Mesendoderm (in vitro differentiated cells): ENCODE data around the gene TBCD.

Source experiments
- DNase-seq: peaks from one replicate; pipeline ENCODE4 v3.0.0; 2013
- H2AK5ac ChIP-seq: 2 replicates; pipeline ENCODE4 v1.6.1; 2013; ENCODE audit warnings: low read length, inconsistent platforms
- H2BK120ac ChIP-seq: 2 replicates; pipeline ENCODE4 v1.6.1; 2013; ENCODE audit warnings: low read depth, mild to moderate bottlenecking, low read length, moderate library complexity, mixed read lengths
- H2BK15ac ChIP-seq: replicated peaks from 2 replicates; pipeline ENCODE4 v1.6.1; 2013; ENCODE audit warnings: low read depth, mild to moderate bottlenecking, moderate library complexity
- H2BK5ac ChIP-seq: 2 replicates; pipeline ENCODE4 v1.6.1; 2013; ENCODE audit warnings: low read length, inconsistent platforms
- H3K18ac ChIP-seq: 2 replicates; pipeline ENCODE4 v1.6.1; 2013; ENCODE audit warnings: mild to moderate bottlenecking, low read length, mixed read lengths
- H3K23ac ChIP-seq: one replicate; pipeline ENCODE4 v1.6.1; 2013; ENCODE audit warnings: low read length
- H3K27ac ChIP-seq: 2 replicates; pipeline ENCODE4 v1.5.1; 2013; ENCODE audit warnings: low read depth, mild to moderate bottlenecking, inconsistent platforms, low read length, moderate library complexity
- H3K27me3 ChIP-seq: 2 replicates; pipeline ENCODE4 v1.6.1; 2013; ENCODE audit warnings: low read length, control low read depth, mild to moderate bottlenecking, inconsistent platforms; ENCODE audit not compliant: insufficient read depth, poor library complexity
- H3K36me3 ChIP-seq: 2 replicates; pipeline ENCODE4 v1.6.1; 2013; ENCODE audit warnings: low read length, inconsistent platforms; ENCODE audit not compliant: control insufficient read depth, insufficient read depth
- H3K4ac ChIP-seq: one replicate; pipeline ENCODE4 v1.6.1; 2013; ENCODE audit warnings: low read depth, mild to moderate bottlenecking, low read length, moderate library complexity
- H3K4me1 ChIP-seq: 2 replicates; pipeline ENCODE4 v1.6.1; 2013; ENCODE audit warnings: low read depth, low read length, inconsistent platforms; ENCODE audit not compliant: control insufficient read depth
- H3K4me2 ChIP-seq: 2 replicates; pipeline ENCODE4 v1.6.1; 2013; ENCODE audit warnings: low read length
- H3K4me3 ChIP-seq: 2 replicates; pipeline ENCODE4 v1.5.1; 2013; ENCODE audit warnings: mild to moderate bottlenecking, low read length
- H3K56ac ChIP-seq: one replicate; pipeline ENCODE4 v1.6.1; 2013; ENCODE audit warnings: low read length
- H3K79me1 ChIP-seq: 2 replicates; pipeline ENCODE4 v1.6.1; 2013; ENCODE audit warnings: low read length, inconsistent platforms
- H3K79me2 ChIP-seq: 2 replicates; pipeline ENCODE4 v1.6.1; 2013; ENCODE audit warnings: mild to moderate bottlenecking, low read length; ENCODE audit not compliant: control insufficient read depth, insufficient read depth
- H3K9ac ChIP-seq: 2 replicates; pipeline ENCODE4 v1.6.1; 2013; ENCODE audit warnings: low read length, inconsistent platforms
- H4K5ac ChIP-seq: one replicate; pipeline ENCODE4 v1.6.1; 2013; ENCODE audit warnings: low read length
- H4K8ac ChIP-seq: one replicate; pipeline ENCODE4 v1.6.1; 2013; ENCODE audit warnings: low read depth, mild to moderate bottlenecking, control low read depth, low read length, moderate library complexity
- WGBS: extraction: QIAGEN DNeasy Blood & Tissue Kit; methylation state at CpG from one replicate; pipeline ENCODE4 v1.1.7; 2013; ENCODE audit warnings: low lambda C conversion rate, missing lambda C conversion rate; ENCODE audit not compliant: insufficient coverage; ENCODE audit errors: extremely low coverage; 5-methylcytosine and 5-hydroxymethylcytosine counted together

The TBCD gene

GRCh38 chr17:82794781-82795482 lies 43.1 kb downstream of the TBCD start:
- no peak for DNase-seq
- H2BK5ac ChIP-seq = no peak overlapping the region
- H2AK5ac ChIP-seq = no peak overlapping the region
- no peak overlapping the region for H4K8ac ChIP-seq
- no peak overlapping the region for H4K5ac ChIP-seq
- no peak overlapping the region for H3K56ac ChIP-seq
- H2BK15ac ChIP-seq = no peak overlapping the region
- no peaks in the 10 kb centered on the region for H3K36me3 ChIP-seq
- H3K4me3 ChIP-seq = no peak overlapping the region
- H3K4ac ChIP-seq = no peak overlapping the region
- peaks cover 11% of the 10 kb centered on the region for H3K79me1 ChIP-seq
- H3K4me1 ChIP-seq = no peaks in the 10 kb centered on the region
- no peak overlapping the region for H2BK120ac ChIP-seq
- no peak overlapping the region for H3K18ac ChIP-seq
- no peak overlapping the region for H3K23ac ChIP-seq
- WGBS = no CpG with 5 or more reads among the region's 18 CpGs
- H3K9ac ChIP-seq = no peak overlapping the region
- H3K27me3 ChIP-seq = no peaks in the 10 kb centered on the region
- H3K4me2 ChIP-seq = no peak overlapping the region
- no peaks in the 10 kb centered on the region for H3K79me2 ChIP-seq
- H3K27ac ChIP-seq = no peak overlapping the region

DNA sequence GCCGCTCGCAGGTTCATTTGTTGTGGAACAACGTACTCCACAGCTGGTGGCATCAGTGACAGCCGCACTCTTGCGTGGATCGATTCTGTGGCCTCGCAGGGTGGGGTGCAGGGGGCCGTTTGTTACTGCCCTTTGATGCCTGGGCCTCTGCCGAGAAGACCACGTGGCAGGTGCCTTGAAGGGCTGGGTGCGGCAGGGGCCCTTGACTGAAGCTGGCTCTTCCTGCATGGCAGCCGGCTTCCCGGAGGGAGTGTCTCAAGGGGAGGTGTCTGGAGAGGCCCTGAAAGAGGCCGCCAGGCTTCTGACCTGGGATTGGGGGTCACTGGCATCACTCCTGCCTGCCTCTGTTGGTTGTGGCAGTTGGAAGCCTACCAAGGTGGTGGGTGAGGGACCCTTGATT lies 43.8 kb downstream of the TBCD start:
- no peaks in the 10 kb centered on the region for H3K27me3 ChIP-seq
- H4K8ac ChIP-seq = no peak overlapping the region
- H3K4me3 ChIP-seq = no peak overlapping the region
- H2BK120ac ChIP-seq = no peak overlapping the region
- no peak overlapping the region for H3K18ac ChIP-seq
- H3K27ac ChIP-seq = no peak overlapping the region
- no peak overlapping the region for H2AK5ac ChIP-seq
- peaks cover 11% of the 10 kb centered on the region for H3K79me1 ChIP-seq
- H3K4me2 ChIP-seq = no peak overlapping the region
- H3K4ac ChIP-seq = no peak overlapping the region
- H3K4me1 ChIP-seq = no peaks in the 10 kb centered on the region
- no peak overlapping the region for H3K56ac ChIP-seq
- no peak overlapping the region for H2BK5ac ChIP-seq
- H3K36me3 ChIP-seq = no peaks in the 10 kb centered on the region
- H3K23ac ChIP-seq = no peak overlapping the region
- H3K9ac ChIP-seq = no peak overlapping the region
- DNase-seq = no peak
- no peak overlapping the region for H2BK15ac ChIP-seq
- H3K79me2 ChIP-seq = no peaks in the 10 kb centered on the region
- no CpG with 5 or more reads among the region's 14 CpGs for WGBS
- no peak overlapping the region for H4K5ac ChIP-seq

GRCh38 chr17:82797061-82797460 lies 45.2 kb downstream of the TBCD start:
- Histone ChIP-seq H3K4me2 (no peak overlapping the region), H3K18ac (no peak overlapping the region), H2AK5ac (no peak overlapping the region), H3K4me3 (no peak overlapping the region), H3K56ac (no peak overlapping the region), H3K4me1 (no peaks in the 10 kb centered on the region), H2BK120ac (no peak overlapping the region), H3K27me3 (no peaks in the 10 kb centered on the region), H3K23ac (no peak overlapping the region), H2BK5ac (no peak overlapping the region), H4K8ac (no peak overlapping the region), H3K9ac (no peak overlapping the region), H3K36me3 (peaks cover 2% of the 10 kb centered on the region), H3K4ac (no peak overlapping the region), H2BK15ac (no peak overlapping the region), H3K79me1 (peaks cover 10% of the 10 kb centered on the region), H3K79me2 (no peaks in the 10 kb centered on the region), H3K27ac (no peak overlapping the region), H4K5ac (no peak overlapping the region)
- DNase-seq = no peak
- WGBS = no CpG with 5 or more reads among the region's 9 CpGs

- WGBS = no CpG with 5 or more reads among the region's 7 CpGs
- Histone ChIP-seq H3K4me1 (no peaks in the 10 kb centered on the region), H3K4me2 (no peak overlapping the region), H3K79me1 (peaks cover 17% of the 10 kb centered on the region), H3K4ac (no peak overlapping the region), H3K36me3 (peaks cover 2% of the 10 kb centered on the region), H2AK5ac (no peak overlapping the region), H2BK15ac (no peak overlapping the region), H4K5ac (no peak overlapping the region), H2BK120ac (no peak overlapping the region), H3K4me3 (no peak overlapping the region), H3K9ac (no peak overlapping the region), H3K18ac (no peak overlapping the region), H3K56ac (no peak overlapping the region), H3K27ac (no peak overlapping the region), H3K79me2 (peaks cover 5% of the 10 kb centered on the region), H2BK5ac (no peak overlapping the region), H3K23ac (no peak overlapping the region), H3K27me3 (no peaks in the 10 kb centered on the region), H4K8ac (no peak overlapping the region)
- DNase-seq = no peak
These were observed 46.9 kb downstream of the TBCD start for GRCh38 chr17:82798752-82799151.

DNA sequence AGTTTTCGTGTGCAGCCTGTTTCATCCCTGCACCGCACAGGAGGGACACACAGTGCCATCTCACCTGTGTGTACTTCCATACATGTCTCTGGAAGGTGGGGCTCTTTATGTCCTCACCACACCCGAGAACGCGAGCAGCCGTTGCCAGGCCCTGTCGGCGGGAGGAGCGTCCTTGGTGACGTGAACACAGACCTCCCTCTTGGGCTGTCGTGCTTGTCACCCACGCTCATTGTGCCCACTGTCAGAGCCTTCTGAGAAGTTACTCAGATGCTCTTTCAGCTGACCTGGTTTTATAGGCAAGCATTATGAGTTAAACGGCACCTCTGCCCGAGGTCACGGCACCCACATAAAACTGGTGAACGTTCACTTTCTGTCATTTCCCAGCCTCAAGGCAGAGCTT lies 47.7 kb downstream of the TBCD start:
- Histone ChIP-seq H3K79me2 (peaks cover 5% of the 10 kb centered on the region), H4K8ac (no peak overlapping the region), H2BK120ac (no peak overlapping the region), H2BK5ac (no peak overlapping the region), H4K5ac (no peak overlapping the region), H3K4me2 (no peak overlapping the region), H3K36me3 (peaks cover 2% of the 10 kb centered on the region), H3K4me3 (no peak overlapping the region), H3K27me3 (no peaks in the 10 kb centered on the region), H3K27ac (no peak overlapping the region), H3K9ac (no peak overlapping the region), H3K79me1 (peaks cover 15% of the 10 kb centered on the region), H3K18ac (no peak overlapping the region), H2AK5ac (no peak overlapping the region), H3K4me1 (no peaks in the 10 kb centered on the region), H3K56ac (no peak overlapping the region), H3K23ac (no peak overlapping the region), H3K4ac (no peak overlapping the region), H2BK15ac (no peak overlapping the region)
- WGBS = no CpG with 5 or more reads among the region's 16 CpGs
- DNase-seq = no peak

DNA sequence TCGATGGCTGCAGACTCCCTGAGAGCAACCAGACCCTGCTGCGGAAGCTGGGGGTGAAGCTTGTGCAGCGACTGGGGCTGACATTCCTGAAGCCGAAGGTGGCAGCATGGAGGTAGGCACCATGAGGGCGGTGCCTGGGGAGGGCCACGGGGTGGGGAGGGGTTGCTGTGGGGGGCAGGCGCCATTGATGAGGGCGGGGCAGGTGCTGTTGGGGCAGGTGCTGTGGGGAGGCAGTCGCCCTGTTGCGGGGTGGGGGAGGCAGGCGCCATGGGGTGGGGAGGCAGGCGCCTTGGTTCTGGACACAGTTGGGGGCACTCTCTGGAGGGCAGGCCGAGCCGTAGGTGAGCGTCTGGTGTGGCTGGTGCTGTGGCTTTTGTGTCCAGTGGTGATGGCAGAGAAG lies 49.0 kb downstream of the TBCD start:
- no peak overlapping the region for H2BK120ac ChIP-seq
- no peak overlapping the region for H3K27ac ChIP-seq

More for the DNA sequence above, 49.0 kb downstream of the TBCD start:
- Histone ChIP-seq H3K4me3 (no peak overlapping the region), H3K4me1 (no peaks in the 10 kb centered on the region), H3K79me2 (peaks cover 5% of the 10 kb centered on the region), H3K23ac (no peak overlapping the region), H2BK5ac (no peak overlapping the region), H2AK5ac (no peak overlapping the region), H4K8ac (no peak overlapping the region), H3K9ac (no peak overlapping the region), H3K18ac (no peak overlapping the region), H3K4me2 (no peak overlapping the region), H4K5ac (no peak overlapping the region), H2BK15ac (no peak overlapping the region), H3K27me3 (no peaks in the 10 kb centered on the region), H3K79me1 (peaks cover 13% of the 10 kb centered on the region), H3K56ac (no peak overlapping the region), H3K4ac (no peak overlapping the region), H3K36me3 (peaks cover 2% of the 10 kb centered on the region)
- no CpG with 5 or more reads among the region's 15 CpGs for WGBS
- no peak for DNase-seq
